Stimulated activated CD8-positive, alpha-beta memory T cell treated with anti-CD3 and anti-CD28 coated beads, Interleukin-4, amount 100 ng/mL, for 4 hours (primary cell): ENCODE results near the gene KRT80.

Source experiments
- DNase-seq, 2 donors: peaks; one replicate each; pipeline ENCODE4 v3.0.0-alpha.2; 2020; ENCODE audit warnings: low read depth in 2 of 2, low spot score in 1 of 2

The KRT80 gene

DNA sequence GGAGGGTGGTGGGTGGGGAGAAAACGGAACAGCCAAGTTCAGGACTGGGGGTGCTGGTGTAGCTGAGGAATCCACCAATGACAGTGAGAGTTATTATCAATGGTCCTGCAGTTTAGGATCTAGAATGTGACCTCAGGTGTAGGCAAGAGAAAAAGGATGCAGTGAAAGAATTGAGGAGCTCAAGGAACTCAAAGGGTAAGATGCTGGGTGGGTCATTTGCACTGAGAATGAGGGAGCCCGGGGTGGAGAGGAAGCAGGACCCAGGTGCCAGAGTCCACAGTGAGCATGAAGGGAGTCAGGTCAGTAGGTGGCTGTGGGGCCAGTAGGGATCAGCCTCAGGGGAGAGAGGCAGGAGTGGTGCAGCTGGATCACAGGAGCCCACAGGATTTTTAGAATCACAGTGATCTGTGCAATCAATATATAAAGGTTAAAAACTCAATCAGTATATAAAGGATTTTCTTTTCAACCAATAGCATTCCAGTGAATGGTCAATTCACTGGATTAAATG lies 38.1 kb upstream of the KRT80 start:
- no peak for DNase-seq

DNA sequence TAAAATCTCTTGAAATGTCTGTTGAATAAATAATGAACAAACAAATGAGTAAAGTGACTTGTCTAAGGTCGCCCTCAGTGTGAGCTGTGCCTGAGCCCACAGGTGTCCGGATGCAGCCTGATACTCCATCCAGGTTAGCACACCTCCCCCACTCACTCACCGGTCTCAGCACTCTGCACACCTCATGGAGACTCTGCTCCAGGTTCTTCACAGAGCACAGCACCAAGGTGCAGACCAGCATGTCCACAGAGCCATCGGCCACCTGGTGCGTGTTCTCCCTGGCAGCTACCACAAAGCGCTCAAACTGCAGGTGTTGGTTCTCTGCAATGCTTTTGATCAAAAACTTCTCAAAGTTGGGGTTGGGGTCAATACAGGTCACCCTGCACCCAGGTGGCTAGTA lies 37.1 kb upstream of the KRT80 start:
- DNase-seq: no peak

DNA sequence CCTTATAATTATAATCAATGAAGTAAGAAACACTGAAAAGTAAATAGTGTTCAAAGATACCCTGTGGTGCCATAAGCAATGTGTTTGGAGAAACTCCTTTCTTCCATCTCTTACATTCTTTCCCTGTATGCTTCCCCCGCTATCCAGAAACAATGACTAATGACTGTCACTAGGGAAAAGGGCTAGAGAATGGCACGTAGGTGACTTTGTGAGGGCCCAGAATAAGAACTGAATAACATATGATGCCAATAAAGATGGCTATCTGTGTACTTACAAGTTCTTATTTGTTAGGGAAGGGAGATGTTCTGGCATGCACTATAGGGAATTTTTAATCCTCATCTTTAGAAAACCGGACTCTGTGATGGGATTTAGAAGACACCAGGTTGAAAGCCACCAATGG lies 36.6 kb upstream of the KRT80 start:
- DNase-seq: no peak

- DNase-seq: no peak
These were observed 35.9 kb upstream of the KRT80 start for GRCh38 chr12:52227606-52228166.

GRCh38 chr12:52226446-52226845 lies 34.6 kb upstream of the KRT80 start:
- DNase-seq: no peak

GRCh38 chr12:52225752-52226151 lies 33.9 kb upstream of the KRT80 start:
- no peak for DNase-seq

DNA sequence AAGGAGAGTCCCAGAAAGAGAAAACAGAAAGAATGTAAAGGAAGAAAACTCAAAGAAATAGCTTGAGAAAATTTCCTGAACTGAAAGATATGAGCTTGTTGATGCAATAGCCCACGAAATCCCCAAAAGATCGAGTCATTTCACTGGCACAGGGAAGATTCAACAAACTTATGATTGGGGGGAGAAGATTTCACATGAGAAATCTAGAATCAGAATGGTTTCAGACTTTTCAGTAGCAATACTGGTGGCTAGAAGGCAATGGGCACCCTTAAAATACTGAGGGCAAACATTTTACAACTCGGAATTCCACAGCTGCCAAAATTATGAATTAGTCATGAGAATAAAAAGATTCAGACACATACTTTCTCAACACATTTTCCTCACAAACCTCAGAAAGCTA lies 32.3 kb upstream of the KRT80 start:
- DNase-seq: no peak

DNA sequence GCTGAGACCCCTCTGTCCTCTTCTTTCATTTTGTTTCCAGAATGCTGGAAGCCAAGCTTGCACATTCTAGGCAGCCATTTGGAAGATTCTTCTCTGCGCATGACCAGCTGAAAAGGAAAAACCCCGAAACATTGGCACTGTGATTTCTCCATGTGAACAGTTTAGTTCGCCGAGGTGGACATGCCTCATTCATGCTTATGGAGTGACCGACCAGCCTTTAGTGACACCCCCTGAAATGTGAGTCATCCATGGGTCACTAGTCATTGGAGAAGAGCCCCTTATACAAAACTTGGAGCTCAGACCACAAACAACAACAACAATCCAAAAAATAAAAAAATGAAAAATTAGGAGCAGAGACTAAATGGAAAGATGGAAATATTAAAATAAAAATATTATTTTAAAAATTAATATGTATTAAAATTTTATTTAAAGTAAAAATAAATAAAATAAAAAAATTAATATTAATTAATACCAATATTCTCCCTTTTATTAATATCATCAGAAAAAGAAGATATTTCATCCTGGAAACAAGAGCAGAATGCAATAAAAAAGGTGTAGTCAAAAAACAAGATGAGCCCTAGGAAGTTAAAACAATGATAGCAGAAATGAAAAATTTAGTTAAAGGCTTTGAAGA lies 31.7 kb upstream of the KRT80 start:
- DNase-seq: no peak

DNA sequence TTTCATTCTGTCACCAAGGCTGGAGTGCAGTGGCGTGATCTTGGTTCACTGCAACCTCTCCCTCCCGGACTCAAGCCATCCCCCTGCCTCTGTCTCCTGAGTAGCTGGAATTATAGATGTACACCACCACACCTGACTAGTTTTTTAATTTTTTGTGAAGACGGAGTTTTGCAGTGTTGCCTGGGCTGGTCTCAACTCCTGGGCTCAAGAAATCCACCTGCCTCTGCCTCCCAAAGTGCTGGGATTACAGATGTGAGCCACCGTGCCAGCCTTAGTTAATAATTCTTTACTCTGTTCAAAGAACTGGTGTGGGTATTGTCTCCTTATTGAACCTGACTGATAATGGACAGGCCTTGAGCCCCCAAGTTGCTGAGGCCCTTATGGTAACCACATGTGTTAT lies 30.9 kb upstream of the KRT80 start:
- no peak for DNase-seq

DNA sequence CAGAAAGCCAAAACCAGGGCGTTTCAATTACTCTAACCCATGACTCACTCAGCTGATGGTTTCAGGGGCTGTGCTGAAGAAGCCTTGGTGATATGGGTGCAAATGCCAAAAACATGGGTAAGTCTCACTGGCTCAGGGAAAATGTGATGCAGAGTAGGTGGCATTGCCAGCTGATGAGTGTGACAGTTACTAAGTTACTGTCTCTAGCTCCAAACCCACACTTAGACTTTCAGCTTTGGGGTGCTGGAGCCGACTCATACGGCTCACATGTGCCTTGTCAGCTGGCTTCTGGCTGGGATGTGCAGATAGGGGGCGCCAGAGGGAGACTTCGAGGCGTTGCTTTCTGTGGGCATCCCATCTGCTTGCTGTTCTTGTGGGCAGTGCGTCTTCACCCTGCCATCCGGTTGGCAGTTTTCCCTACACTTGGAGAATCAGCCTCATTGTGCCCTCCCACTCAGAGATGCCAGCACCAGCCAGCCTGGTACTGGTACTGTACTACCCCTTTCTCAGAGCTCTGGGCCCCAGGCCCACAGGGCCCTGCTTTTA lies 30.2 kb upstream of the KRT80 start:
- DNase-seq: peak; percentile 18 to 43

- DNase-seq: no peak
These were observed 29.4 kb upstream of the KRT80 start for GRCh38 chr12:52221070-52221781.

GRCh38 chr12:52220477-52220876 lies 28.7 kb upstream of the KRT80 start:
- DNase-seq: no peak

DNA sequence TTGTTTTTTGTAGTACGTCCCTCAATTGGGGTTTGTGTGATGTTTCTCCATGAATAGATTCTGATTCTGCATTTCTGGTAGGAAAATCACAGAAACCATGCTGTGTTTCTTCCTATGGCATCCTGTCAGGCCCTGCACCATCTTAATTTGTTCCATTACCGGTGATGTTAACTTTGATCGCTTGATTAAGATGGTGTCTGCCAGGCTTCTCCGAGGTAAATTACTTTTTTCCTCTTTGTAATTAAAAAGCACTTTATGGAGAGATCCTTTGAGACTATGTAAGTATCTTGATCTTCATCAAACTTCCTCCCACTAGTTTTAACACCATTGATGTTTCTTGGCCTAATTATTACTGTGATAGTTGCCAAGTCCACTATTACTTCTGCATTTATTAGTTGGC lies 26.2 kb upstream of the KRT80 start:
- no peak for DNase-seq

- DNase-seq: no peak
These were observed 25.4 kb upstream of the KRT80 start for GRCh38 chr12:52217223-52217622.

DNA sequence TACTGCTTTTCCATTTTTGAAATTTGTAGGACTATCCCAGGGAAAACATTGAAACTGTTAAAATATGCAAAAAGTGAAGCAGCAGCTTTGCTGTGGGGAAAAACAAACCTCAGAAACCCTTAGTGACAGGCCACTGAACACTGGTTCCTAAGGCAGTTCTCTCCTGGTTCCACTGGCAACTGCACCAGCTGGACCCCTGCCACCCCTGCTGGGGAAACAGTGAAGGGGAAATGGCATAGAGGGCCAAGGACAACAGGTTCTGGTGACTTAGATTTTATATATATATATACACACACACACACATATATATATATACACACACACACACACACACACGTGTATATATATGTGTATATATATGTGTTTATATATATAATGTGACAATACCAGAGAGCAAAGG lies 25.0 kb upstream of the KRT80 start:
- DNase-seq: no peak

GRCh38 chr12:52216100-52216499 lies 24.3 kb upstream of the KRT80 start:
- DNase-seq: no peak

GRCh38 chr12:52215587-52216031 lies 23.8 kb upstream of the KRT80 start:
- no peak for DNase-seq

- DNase-seq: no peak
These were observed 22.6 kb upstream of the KRT80 start for GRCh38 chr12:52214421-52214802.

GRCh38 chr12:52213564-52214420 lies 22.0 kb upstream of the KRT80 start:
- peak in 1 of 2 donors; percentile 17 for DNase-seq

DNA sequence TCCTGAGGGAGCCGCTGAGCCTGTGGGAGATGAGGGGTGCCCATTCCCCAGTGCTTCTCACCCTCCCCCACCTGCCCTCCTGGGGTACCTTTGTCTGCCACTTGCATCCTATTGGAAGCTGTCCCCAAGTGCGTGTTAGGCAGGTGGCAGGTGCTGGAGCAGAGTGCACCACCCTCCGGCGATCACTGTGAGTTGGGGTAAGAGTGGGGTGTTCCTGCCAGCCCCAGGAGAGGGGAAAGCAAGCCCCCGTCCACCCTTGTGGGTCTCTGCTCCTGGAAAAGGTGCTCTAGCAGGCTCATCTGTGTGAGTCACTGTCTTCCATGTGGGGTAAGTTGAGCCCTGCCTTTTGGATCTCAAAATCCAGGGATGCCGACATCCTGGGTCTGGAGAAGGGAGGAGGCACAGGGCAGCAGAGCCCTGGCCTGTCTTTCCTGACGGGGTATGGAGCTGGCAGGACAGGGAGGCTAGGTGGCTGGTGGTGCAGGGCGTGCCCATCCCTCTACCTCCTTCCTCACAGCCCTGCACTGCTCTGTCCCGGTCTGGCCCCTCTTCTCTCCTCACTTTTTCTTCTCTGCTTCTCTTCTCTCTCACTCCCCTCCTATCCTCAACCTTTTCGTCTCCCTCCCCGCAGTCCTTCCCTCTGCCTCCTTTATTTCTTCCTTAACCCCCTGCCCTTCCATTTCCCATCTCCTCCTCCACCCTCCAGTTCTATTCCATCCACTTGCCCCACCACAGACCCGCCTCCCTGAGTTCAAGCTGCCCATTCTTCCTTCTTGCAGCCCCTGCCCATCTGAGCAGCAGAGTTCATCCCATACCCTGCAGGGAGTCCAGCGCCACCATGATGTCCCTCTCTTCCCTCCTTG lies 21.1 kb upstream of the KRT80 start:
- no peak for DNase-seq
